ENCODE data around the gene FBXO42.

Gene FBXO42

DNA sequence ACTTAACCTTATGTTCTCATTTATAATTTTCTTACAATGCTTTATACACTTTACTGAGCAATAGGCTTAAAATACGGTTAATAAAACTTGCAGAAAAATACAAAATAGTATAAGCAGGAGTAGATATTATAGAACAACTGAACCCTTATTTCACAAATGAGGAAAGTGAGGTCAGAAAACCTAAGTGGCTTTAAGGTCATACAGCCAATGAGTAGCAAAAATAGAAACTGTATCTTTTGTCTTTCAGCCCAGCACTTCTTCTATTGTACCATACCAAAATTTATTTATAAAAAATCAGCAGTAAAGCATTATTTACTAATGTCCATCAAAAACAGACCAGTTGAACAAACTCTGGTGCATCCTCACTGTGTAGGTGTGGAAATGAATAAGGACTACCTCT is 11.6 kb downstream of the FBXO42 start:
- DNase-seq (ENCODE audit: low read depth), result no peak
- H3K4me3 ChIP-seq (ENCODE audit: low read depth, low read length), result no peak overlapping the region
- TF ChIP-seq, protein P1, sequence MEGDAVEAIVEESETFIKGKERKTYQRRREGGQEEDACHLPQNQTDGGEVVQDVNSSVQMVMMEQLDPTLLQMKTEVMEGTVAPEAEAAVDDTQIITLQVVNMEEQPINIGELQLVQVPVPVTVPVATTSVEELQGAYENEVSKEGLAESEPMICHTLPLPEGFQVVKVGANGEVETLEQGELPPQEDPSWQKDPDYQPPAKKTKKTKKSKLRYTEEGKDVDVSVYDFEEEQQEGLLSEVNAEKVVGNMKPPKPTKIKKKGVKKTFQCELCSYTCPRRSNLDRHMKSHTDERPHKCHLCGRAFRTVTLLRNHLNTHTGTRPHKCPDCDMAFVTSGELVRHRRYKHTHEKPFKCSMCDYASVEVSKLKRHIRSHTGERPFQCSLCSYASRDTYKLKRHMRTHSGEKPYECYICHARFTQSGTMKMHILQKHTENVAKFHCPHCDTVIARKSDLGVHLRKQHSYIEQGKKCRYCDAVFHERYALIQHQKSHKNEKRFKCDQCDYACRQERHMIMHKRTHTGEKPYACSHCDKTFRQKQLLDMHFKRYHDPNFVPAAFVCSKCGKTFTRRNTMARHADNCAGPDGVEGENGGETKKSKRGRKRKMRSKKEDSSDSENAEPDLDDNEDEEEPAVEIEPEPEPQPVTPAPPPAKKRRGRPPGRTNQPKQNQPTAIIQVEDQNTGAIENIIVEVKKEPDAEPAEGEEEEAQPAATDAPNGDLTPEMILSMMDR (conservative IDR thresholded peaks at IDR 0.05; ENCODE audit: low read depth, low read length), result no peak

DNA sequence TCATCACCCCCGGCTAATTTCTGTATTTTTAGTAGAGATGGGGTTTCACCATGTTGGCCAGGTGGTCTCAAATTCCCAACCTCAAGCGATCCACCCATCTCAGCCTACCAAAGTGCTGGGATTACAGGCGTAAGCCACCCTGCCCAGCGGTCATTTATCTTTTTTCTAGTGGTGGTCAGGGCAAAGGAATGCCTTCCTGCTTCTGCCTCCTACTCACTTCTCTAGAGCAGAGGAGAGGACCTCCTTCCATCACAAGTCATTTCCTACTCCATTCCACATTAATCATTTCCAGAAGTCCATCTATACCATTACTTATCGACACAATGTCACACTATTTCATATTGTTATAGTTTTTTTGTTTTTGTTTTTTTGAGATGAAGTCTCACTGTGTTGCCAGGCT is 13.3 kb downstream of the FBXO42 start:
- no peak for DNase-seq (ENCODE audit: low read depth)
- H3K4me3 ChIP-seq (ENCODE audit: low read depth, low read length), result no peak overlapping the region
- TF ChIP-seq, protein P1 (conservative IDR thresholded peaks at IDR 0.05; ENCODE audit: low read depth, low read length), result no peak

DNA sequence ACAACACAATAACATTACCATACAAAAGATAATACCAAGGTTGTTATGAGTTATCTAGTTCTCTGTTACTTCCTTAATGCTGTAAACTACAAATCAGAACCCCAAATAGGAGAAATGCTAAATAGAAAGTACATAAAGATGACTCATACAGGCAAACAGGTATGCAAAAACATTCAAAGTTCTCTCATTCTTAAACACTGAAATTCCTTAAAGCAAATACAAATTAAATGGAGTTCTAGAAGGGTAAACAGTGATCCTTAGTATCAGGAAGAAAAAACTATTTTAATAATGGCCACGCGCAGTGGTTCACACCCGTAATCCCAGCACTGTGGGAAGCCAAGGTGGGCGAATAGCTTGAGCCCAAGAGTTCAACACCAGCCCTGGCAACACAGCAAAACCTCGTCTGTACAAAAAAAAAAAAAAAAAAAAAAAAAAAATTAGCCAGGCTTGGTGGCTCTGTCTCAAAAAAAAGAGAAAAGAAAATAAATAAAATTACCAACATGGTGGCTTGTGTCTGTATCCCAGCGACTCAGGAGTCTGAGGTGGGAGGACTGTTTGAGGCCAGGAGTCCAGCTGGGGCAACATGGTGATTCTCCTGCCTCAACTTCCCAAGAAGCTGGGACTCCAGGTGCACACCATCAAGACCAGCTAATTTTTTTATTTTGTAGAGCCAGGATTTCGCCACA is 17.5 kb downstream of the FBXO42 start:
- TF ChIP-seq, protein P1 (conservative IDR thresholded peaks at IDR 0.05; ENCODE audit: low read depth, low read length), result no peak
- no peak overlapping the region for H3K4me3 ChIP-seq (ENCODE audit: low read depth, low read length)
- DNase-seq (ENCODE audit: low read depth), result no peak

DNA sequence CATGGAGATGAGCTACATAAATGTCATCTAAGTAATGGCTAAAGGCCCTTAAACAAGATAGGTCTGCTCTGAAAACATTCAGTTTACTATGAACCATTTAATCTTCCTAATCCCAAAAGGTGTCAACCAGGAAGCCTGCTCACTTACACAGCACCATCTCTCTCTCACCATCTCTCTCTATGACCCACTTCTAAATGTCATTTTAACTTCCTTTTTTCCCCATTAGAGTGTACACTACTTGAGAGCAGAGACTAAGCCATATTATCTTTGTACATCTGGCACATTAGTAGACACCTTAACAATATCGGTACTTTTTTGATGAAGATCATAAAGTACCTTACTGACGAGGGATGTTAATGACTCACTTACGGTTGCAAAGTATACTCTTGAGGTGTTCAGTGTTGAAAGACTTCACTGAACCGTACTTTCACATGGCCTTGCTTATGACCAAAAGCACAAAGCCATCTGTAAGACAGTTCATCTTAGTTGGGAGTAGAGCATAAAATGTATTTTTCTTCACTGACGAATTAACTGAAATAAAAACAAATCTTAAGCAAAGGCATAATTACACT is 25.4 kb downstream of the FBXO42 start:
- TF ChIP-seq, protein P1 (conservative IDR thresholded peaks at IDR 0.05; ENCODE audit: low read depth, low read length), result no peak
- H3K4me3 ChIP-seq (ENCODE audit: low read depth, low read length), result no peak overlapping the region

DNA sequence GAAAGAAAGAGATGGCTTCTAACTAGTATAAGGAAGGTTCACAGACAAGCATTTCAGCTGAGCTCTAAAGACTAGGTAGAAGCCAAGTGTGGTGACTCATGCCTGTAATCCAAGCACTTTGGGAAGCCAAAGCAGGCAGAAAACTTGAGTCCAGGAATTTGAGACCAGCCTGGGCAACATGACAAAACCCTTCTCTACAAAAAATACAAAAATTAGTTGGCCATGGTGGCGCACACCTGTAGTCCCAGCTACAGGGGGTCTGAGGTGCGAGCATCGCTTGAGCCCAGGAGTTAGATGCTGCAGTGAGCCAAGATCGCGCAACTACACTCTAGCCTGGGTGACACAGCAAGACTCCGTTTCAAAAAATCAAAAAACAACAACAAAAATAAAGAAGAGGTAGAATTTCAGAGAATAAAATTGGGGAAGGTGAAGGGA is 27.8 kb downstream of the FBXO42 start:
- no peak overlapping the region for H3K4me3 ChIP-seq (ENCODE audit: low read depth, low read length)
- TF ChIP-seq, protein P1 (conservative IDR thresholded peaks at IDR 0.05; ENCODE audit: low read depth, low read length), result no peak
- peak; percentile 81 for DNase-seq (ENCODE audit: low read depth)

More for the DNA sequence above, 25.4 kb downstream of the FBXO42 start:
- no peak for DNase-seq (ENCODE audit: low read depth)

DNA sequence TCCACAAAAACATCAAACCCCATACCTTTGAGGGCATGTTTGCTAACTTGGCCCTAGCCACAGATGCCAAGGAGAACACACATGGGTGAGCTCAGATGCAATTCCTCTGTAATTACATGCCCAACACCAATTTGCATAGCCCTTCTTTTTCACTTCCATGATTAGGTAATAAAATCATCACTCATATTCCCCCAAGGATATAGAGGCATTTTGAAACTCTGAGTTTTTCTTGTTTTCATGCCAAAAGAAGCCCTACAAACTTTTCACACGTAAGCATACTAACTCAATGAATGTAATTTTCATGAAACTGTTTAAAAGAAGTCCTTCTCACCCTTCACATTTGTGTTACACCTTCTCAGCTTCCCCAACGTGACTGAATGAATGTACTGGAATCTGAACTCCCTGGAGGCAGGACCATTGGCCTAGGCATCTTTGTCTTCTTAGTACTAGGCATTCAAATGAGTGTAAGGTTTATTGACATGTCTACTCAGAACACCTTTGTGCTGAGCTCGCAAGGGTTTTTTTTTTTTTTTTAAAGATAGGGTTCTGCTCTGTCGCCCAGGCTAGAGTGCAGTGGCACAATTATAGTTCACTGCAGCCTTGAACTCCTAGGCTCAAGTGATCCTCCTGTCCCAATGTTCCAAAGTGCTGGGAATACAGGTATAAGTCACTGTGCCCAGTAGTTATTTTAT is 31.0 kb downstream of the FBXO42 start:
- peak; percentile 8 for DNase-seq (ENCODE audit: low read depth)
- H3K4me3 ChIP-seq (ENCODE audit: low read depth, low read length), result no peak overlapping the region
- TF ChIP-seq, protein P1 (conservative IDR thresholded peaks at IDR 0.05; ENCODE audit: low read depth, low read length), result no peak
